Skeletal muscle tissue (tissue), 1 donor: ENCODE results near the gene RSPH6A. TPM values are rescaled to one million over a fixed set of nuclear protein-coding genes. Genes with fewer than 3 reads are reported as not detected.

Experiments
- total RNA-seq: library from RNA; depleted of rRNA; stranded (reverse); fragments of >200 nt; gene quantifications from one replicate; pipeline ENCODE4 v1.2.3, GENCODE V29; 2014

RSPH6A gene
- total RNA-seq, 1 donor from 2014 or later, result not detected

Other genes starting within 250 kb of the RSPH6A start
- gene OPA3, start 230.5 kb downstream of the RSPH6A start, total RNA-seq, result 3.7 TPM
- 0.52 TPM for gene GPR4, start 213.1 kb downstream of the RSPH6A start, total RNA-seq
- 4.7 TPM for gene EML2, start 175.9 kb downstream of the RSPH6A start, total RNA-seq
- 0.52 TPM for gene GIPR, start 147.1 kb downstream of the RSPH6A start, total RNA-seq
- 210 TPM for gene SNRPD2, start 123.4 kb downstream of the RSPH6A start, total RNA-seq
- gene QPCTL, start 122.6 kb downstream of the RSPH6A start, total RNA-seq, result 2.6 TPM
- 5.7 TPM for gene FBXO46, start 84.4 kb downstream of the RSPH6A start, total RNA-seq
- not detected for gene MEIOSIN, start 81.9 kb downstream of the RSPH6A start, total RNA-seq
- gene SIX5, start 46.1 kb downstream of the RSPH6A start, total RNA-seq, result 8.4 TPM
- 160 TPM for gene DMPK, start 32.8 kb downstream of the RSPH6A start, total RNA-seq
- gene DMWD, start 22.5 kb downstream of the RSPH6A start, total RNA-seq, result 20.4 TPM
- gene SYMPK, start 47.8 kb upstream of the RSPH6A start, total RNA-seq, result 23.5 TPM
- not detected for gene FOXA3, start 49.0 kb upstream of the RSPH6A start, total RNA-seq
- 24.5 TPM for gene IRF2BP1, start 70.8 kb upstream of the RSPH6A start, total RNA-seq
- gene MYPOP, start 87.3 kb upstream of the RSPH6A start, total RNA-seq, result 0.52 TPM
- gene NANOS2, start 99.5 kb upstream of the RSPH6A start, total RNA-seq, result not detected
- 0.52 TPM for gene NOVA2, start 158.6 kb upstream of the RSPH6A start, total RNA-seq
- gene CCDC61, start 180.2 kb upstream of the RSPH6A start, total RNA-seq, result 4.2 TPM
- gene PGLYRP1, start 207.7 kb upstream of the RSPH6A start, total RNA-seq, result 2.1 TPM
- 3.1 TPM for gene IGFL4, start 225.7 kb upstream of the RSPH6A start, total RNA-seq